Urinary bladder (tissue), 4 donors: ENCODE results near the gene FRAT1. TPM values are rescaled to one million over a fixed set of nuclear protein-coding genes. Genes with fewer than 3 reads are reported as not detected.
A peak's percentile ranks its signal among the peaks of the same experiment; 100 is the strongest.
"Not testable (repeated sequence)": the region's sequence is repeated elsewhere in the genome, so short reads cannot be mapped to it uniquely, and the experiment has no call there.

Experiments
- DNase-seq: peaks from one replicate; pipeline ENCODE4 v3.0.0-alpha.2; 2015; ENCODE audit errors: extremely low spot score
- H3K27ac ChIP-seq: one replicate; pipeline ENCODE4 v1.5.1; 2013; ENCODE audit warnings: low read depth, mild to moderate bottlenecking, moderate library complexity
- H3K36me3 ChIP-seq: one replicate; pipeline ENCODE4 v1.6.1; 2013; ENCODE audit warnings: mild to moderate bottlenecking, moderate library complexity; ENCODE audit not compliant: insufficient read depth
- H3K4me1 ChIP-seq: one replicate; pipeline ENCODE4 v1.6.1; 2013; ENCODE audit warnings: mild to moderate bottlenecking, moderate library complexity; ENCODE audit not compliant: insufficient read depth
- H3K4me3 ChIP-seq: one replicate; pipeline ENCODE4 v1.5.1; 2013; ENCODE audit warnings: low read depth, low read length
- WGBS: extraction: QIAGEN DNeasy Blood & Tissue Kit; methylation state at CpG from one replicate; pipeline ENCODE4 v1.1.7; 2013; 5-methylcytosine and 5-hydroxymethylcytosine counted together
- polyA plus RNA-seq: library from polyadenylated mRNA; stranded (reverse); fragments of 200-250 nt; gene quantifications from one replicate; pipeline ENCODE4 v1.2.3, GENCODE V29; 2013
- total RNA-seq: library from RNA; depleted of rRNA; stranded (reverse); fragments of >200 nt; gene quantifications from one replicate; pipeline ENCODE4 v1.2.3, GENCODE V29; 2014
- donor health status: healthy with polysubstance abuse.
- donor health status: healthy.

FRAT1 gene
- total and polyA plus RNA-seq, 2 donors = 1.2 to 3.2 TPM

DNA sequence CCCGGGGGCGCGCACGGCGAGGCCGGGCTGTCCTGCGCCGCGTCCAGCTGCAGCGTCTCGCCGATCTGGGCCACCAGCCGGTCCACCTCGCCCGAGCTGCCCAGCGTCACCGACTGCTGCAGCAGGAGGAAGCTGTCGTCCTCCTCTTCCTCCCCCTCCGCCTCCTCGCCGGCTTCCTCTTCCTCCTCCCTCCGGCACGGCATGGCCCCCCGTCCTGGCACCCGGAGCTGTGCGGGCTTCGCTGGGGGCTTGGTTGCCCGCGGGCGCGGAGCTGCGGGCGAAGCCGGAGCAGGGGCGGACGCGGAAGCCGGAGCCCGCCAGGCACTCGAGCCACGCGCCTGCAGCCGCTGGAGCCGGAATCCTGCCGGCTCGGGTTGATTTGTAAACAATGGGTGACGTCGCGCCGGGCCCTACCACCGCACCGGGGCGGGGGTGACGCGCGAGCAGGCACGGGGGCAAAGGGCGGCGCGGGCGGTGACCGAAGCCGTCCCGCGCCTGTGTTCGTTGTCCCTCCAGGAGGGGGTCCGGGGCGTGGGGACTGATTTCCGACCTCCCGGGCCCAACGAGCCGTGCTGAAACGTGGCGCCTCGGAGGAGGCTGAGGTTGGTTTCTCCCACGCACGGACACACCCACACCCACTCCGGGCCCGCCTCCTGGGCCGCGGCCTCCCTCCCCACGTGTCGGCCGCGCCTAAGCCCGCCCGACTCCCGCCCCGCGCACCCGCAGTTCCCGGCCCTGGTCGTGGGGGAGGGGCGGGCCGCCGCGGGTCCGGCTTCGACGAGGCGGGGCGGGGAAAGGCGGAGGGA is 15.5 kb downstream of the FRAT1 start, which contains the start of gene FRAT2:
TSS of gene FRAT2 (minus strand) at position 360 of the 806 bp plus-strand sequence. CDS start at position 203, 157 bp downstream.
- DNase-seq = no peak
- Histone ChIP-seq H3K27ac (peak within 1 kb of the TSS; percentile 92), H3K4me1 (no peaks in the 10 kb centered on the region), H3K36me3 (no peaks in the 10 kb centered on the region), H3K4me3 (peak within 1 kb of the TSS; percentile 92)
- WGBS = under 1% methylated on average over 103 of the region's 103 CpGs

DNA sequence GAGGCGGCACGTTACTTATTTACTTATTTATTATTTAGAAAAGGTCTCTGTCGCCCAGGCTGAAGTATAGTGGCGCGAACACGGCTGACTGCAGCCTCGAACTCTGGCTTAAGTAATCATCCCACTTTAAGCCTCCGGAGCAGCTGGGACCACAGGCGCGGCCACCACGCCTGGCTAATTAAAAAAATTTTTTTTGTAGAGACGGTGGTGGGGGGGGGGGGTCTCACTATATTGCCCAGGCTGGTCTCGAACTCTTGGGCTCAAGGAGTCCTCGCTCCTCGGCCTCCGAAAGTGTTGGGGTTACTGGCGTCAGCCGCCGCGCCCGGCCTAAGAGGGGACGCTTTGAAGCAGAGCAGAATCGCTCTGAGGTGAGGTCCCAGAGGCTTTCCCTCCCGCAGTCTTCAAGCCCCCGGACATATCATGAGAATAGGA is 16.1 kb downstream of the FRAT1 start:
- no peak for DNase-seq
- peak overlapping the region; percentile 92 for H3K4me3 ChIP-seq

DNA sequence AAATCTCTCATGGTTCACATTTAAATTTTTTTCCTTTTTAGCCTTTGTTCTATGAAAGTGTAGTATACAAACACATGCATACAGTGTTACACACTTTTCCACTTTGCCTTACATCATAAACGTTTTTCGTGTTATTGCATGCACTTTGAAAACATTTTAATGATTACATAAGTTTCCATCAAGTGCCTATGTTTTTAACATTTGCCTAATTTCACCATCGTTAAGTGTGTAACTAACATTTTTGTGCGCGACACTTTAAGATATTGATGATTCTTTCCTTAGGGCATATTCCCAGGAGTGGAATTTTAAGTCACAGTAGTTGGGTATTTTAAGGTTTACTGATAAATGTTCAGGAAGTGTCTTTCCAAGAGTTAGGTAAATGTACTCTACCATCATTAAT is 16.9 kb downstream of the FRAT1 start:
- no peak for DNase-seq
- Histone ChIP-seq H3K36me3 (no peaks in the 10 kb centered on the region), H3K4me3 (no peak overlapping the region), H3K4me1 (no peaks in the 10 kb centered on the region), H3K27ac (no peak overlapping the region)
- WGBS = 46% methylated on average over 5 of the region's 5 CpGs

More for the DNA sequence above, 16.1 kb downstream of the FRAT1 start:
- Histone ChIP-seq H3K36me3 (no peaks in the 10 kb centered on the region), H3K4me1 (no peaks in the 10 kb centered on the region), H3K27ac (no peak overlapping the region)
- 5% methylated on average over 25 of the region's 25 CpGs for WGBS

DNA sequence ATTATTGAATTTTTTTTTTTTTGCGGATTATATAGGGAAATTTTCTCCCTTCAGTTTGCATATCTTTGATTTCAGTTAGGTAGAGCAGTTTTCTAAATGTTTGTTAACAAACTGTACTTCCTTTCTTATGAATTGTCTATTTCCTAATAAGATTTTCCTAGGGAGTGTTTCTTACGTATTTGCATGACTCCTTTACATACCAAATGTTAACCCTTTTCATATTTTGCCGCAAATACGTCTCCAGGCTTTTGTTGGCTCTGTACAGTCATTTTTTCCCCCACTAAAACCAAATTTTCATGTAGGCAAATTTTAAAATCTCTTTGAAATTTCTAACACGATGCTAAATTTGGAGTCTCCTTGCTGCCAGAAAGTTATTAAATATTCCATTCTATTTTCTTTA is 17.4 kb downstream of the FRAT1 start:
- no peak for DNase-seq
- H3K36me3 ChIP-seq = no peaks in the 10 kb centered on the region
- H3K4me1 ChIP-seq = no peaks in the 10 kb centered on the region
- no peak overlapping the region for H3K4me3 ChIP-seq
- no peak overlapping the region for H3K27ac ChIP-seq
- WGBS = 32% methylated on average over 5 of the region's 5 CpGs

DNA sequence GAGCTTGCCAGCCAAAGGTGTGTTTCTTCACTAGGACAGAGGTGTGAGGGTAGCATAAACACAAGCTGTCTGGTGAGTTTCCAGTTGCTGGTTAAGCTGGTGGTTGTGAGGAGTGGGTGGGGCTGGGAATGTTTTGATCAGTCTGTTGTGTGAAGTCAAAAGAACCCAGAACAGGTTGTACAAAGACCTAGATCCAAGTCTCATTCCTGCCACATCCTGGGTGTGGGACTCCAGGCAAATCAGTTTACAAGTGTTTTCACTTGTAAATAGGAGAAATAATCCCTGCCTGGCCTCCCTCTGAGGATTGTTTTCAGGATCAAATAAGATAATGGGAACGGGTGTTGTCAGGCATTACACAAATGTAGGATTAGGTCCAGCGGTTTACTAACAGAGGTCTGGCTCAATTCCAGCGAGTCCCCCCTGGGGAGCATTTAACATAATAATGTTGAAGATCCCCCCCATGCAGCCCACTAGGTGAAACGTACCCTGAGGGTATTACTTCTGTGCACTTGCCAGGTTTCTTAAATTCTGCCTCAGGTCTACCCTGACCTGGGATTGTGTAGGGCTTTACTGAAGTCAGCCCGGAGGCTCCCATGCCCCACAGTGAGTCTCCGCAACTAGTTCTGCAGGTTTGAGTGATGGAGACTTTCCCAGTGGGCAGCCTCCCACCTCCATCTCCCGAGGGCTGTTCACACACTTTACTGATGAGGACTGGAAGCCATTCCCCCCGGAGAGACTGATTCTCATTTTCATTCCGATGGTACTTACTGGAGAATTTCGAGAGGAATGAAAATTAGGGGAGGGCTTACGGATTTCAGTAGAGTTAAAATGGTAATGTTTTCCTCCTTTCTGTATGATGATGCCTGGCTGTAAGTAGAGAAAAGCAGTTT is 18.1 kb downstream of the FRAT1 start:
- Histone ChIP-seq H3K4me3 (no peak overlapping the region), H3K4me1 (no peaks in the 10 kb centered on the region), H3K27ac (no peak overlapping the region), H3K36me3 (no peaks in the 10 kb centered on the region)
- WGBS = 19% methylated on average over 11 of the region's 11 CpGs
- no peak for DNase-seq

DNA sequence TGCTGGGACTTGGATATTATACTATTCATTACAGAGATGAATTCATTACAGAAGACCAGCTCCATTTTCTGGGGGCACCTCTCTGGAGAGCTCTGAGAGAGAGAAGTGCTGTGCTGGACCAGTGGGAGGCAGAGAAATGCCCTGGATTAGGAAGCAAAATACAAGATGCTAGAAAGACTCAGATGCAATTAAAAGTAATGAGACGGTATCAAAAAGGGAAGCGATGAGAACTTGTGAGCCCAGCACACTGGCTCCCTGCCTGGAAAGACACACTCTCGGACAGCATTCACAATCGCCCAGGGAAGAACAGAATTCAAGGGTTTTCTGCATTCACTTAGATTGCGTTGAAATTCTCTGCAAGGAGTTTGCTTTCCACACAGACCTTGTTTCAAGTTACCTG is 19.0 kb downstream of the FRAT1 start:
- Histone ChIP-seq H3K4me1 (no peaks in the 10 kb centered on the region), H3K36me3 (no peaks in the 10 kb centered on the region), H3K4me3 (no peak overlapping the region), H3K27ac (no peak overlapping the region)
- WGBS = 27% methylated on average over 5 of the region's 5 CpGs
- no peak for DNase-seq

DNA sequence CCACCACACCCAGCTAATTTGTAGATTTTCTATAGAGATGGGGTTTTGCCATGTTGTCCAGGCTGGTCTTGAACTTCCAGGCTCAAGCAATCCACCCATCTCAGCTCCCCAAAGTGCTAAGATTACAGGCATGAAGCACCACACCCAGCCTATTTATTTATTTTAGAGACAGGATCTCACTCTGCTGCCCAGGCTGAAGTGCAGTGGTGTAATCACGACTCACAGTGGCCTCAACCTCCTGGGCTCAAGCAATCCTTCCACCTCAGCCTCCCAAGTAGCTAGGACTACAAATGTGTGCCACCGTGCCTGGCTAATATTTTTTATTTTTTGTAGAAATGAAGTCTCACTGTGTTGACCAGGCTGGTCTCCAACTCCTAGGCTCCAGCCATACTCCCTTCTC is 22.3 kb downstream of the FRAT1 start:
- WGBS = 76% methylated on average over 2 of the region's 2 CpGs
- H3K36me3 ChIP-seq = no peaks in the 10 kb centered on the region
- H3K4me3 ChIP-seq = no peak overlapping the region
- no peaks in the 10 kb centered on the region for H3K4me1 ChIP-seq
- H3K27ac ChIP-seq = no peak overlapping the region
- no peak for DNase-seq

DNA sequence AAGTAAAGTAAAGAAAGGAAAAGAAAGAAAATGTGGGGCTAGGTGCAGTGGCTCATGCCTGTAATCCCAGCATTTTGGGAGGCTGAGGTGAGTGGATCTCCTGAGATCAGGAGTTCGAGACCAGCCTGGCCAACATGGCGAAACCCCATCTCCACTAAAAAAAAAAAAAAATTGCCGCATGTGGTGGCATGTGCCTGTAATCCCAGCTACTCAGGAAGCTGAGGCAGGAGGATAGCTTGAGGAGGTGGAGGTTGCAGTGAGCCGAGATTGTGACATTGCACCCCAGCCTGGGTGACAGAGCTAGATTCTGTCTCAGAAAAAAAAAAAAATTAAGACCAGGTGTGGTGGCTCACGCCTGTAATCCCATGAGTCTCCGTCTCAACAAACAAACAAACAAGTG is 24.6 kb downstream of the FRAT1 start:
- not testable (repeated sequence) for H3K36me3 ChIP-seq, DNase-seq, H3K27ac ChIP-seq, H3K4me3 ChIP-seq, H3K4me1 ChIP-seq
- WGBS = 84% methylated on average over 6 of the region's 6 CpGs

DNA sequence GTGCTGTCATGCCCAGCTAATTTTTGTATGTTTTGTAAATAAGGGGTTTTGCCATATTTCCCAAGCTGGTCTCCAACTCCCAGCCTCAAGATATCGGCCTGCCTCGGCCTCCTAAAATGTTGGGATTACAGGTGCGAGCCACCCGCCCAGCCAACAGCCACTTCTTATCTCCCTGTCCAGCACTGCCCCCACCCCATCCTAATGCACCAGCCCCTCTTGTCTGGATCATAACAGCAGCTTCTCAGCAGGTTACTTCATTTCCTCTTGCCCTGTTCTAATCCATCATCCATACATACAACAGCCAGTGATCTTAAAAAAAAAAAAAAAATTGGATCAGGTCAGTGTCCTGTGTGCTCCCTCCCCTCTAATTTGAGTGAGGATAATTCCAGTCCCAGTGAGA is 28.2 kb downstream of the FRAT1 start:
- Histone ChIP-seq H3K4me1 (no peaks in the 10 kb centered on the region), H3K27ac (no peak overlapping the region), H3K36me3 (no peaks in the 10 kb centered on the region), H3K4me3 (no peak overlapping the region)
- WGBS = 96% methylated on average over 4 of the region's 4 CpGs
- no peak for DNase-seq

DNA sequence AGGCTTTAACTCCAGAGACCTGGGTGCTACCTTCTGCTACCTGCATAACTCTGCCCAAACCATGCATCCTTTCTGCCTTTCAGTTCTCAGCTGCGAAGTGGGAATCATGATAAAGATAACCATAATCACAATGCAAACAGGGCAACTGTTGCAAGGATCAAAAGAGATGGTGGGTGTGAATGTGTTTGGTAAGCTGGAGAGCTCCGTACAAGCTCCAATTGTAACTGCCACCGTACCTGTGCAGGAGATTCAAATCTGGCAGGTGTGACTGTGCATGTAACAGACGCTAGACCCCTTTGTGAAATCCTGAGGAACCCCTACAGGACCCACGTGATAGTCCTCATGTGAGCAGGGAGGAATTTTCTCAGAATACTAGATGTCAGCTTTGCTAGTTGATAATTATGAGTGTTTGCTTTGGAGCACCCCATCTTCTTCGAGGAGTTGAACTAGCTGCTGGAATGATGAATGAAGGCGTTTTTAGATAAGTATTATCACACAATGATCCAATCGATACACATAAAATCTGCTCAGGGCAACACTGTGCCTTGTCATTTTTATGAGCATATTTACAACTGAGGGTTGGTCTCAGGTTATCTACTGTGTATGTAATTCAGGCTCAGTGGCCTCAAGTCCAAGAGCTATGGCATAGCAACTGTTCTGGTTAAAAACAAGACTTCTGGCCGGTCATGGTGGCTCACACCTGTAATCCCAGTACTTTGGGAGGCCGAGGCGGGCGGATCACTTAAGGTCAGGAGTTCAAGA is 30.9 kb downstream of the FRAT1 start:
- H3K4me1 ChIP-seq = no peaks in the 10 kb centered on the region
- H3K4me3 ChIP-seq = no peak overlapping the region
- no peak for DNase-seq
- 78% methylated on average over 12 of the region's 12 CpGs for WGBS
- no peaks in the 10 kb centered on the region for H3K36me3 ChIP-seq
- H3K27ac ChIP-seq = no peak overlapping the region

DNA sequence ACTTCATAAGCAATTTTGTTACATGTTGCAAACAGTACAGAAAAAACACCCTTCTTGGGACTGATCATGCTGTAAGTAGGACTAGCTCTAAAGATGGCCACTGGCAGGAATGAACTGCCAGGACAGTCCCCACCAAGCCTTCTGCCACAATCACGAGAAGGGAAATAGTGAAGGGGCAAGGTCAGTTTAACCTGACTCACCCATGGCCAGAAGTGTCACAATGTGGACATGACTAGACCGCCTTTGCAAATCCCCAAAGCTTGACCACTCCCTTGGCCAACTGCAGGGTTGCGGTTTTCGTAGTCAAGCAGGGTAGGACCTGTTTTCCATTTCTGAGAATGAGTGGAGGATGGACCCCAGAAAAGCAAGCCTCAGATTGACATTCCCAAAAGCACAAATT is 34.9 kb downstream of the FRAT1 start:
- H3K4me1 ChIP-seq = no peaks in the 10 kb centered on the region
- WGBS = 87% methylated on average over 4 of the region's 4 CpGs
- H3K36me3 ChIP-seq = peaks cover 2% of the 10 kb centered on the region
- no peak for DNase-seq
- H3K4me3 ChIP-seq = no peak overlapping the region
- H3K27ac ChIP-seq = no peak overlapping the region

DNA sequence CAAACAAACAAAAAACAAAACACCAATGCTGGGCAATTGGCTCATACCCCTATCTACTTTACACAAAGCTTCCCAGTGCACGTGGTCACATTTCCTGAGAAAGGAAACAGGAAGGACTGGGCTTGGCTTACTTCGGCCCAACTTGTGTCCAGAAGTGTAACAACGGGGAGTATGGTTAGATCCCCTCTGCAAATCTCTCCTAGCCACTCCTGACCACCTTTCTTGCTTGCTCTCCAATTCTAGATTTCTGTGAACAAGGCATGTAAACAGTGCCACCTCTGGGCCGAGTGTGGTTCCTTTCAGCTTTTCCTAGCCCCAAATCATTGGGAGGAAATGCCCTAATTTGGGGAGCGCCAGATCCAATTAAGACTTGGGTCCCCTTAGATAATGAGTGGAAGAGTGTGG is 36.5 kb downstream of the FRAT1 start:
- Histone ChIP-seq H3K4me1 (no peaks in the 10 kb centered on the region), H3K36me3 (peaks cover 2% of the 10 kb centered on the region), H3K27ac (no peak overlapping the region), H3K4me3 (no peak overlapping the region)
- no peak for DNase-seq
- WGBS = 58% methylated on average over 5 of the region's 5 CpGs

DNA sequence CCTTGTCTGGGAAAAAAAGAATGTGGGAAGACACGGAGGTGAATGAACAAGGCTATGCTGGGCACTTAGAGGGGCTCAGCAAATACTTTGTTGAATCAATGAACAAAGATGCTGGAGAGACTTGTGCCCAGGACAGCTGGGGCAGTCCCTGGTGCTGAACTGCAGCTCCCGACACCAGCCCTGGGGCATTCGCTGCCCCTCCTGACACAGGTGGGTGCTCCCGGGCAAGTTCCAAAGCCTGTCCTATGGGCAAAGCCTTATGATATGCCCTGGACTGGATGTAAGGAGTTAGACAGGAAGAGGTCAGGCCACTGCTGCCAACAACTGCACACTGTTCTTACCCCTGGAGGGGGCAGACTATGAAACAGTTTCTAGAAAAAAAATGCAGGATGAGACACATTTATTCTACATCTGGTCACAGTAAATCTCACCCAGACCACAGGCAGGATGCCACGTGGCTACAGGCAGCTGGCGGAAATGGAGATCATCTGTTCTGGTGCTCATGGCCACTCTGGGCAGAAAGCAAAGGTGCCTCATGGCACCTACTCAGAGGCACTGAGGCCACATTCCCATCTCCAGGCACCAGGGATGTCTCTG is 37.3 kb downstream of the FRAT1 start:
- no peaks in the 10 kb centered on the region for H3K4me1 ChIP-seq
- WGBS = 83% methylated on average over 6 of the region's 6 CpGs
- DNase-seq = no peak
- no peak overlapping the region for H3K4me3 ChIP-seq
- peaks cover 2% of the 10 kb centered on the region for H3K36me3 ChIP-seq
- H3K27ac ChIP-seq = no peak overlapping the region
